Glutamatergic neuron (in vitro differentiated cells): ENCODE measurements around the gene ZXDC. TPM values are rescaled to one million over a fixed set of nuclear protein-coding genes. Genes with fewer than 3 reads are reported as not detected.

Experiments used
- DNase-seq: peaks from one replicate; pipeline ENCODE4 v3.0.0; 2022
- H3K27ac Mint-ChIP-seq: one replicate; pipeline ENCODE4 v1.8.0; 2020; ENCODE audit warnings: mild to moderate bottlenecking, mixed read lengths, inconsistent platforms; ENCODE audit not compliant: unreplicated experiment
- H3K27me3 Mint-ChIP-seq: one replicate; pipeline ENCODE4 v1.8.0; 2020; ENCODE audit warnings: mild to moderate bottlenecking, moderate library complexity, mixed read lengths, inconsistent platforms; ENCODE audit not compliant: unreplicated experiment
- H3K36me3 Mint-ChIP-seq: one replicate; pipeline ENCODE4 v1.8.0; 2020; ENCODE audit warnings: mild to moderate bottlenecking, mixed read lengths, inconsistent platforms; ENCODE audit not compliant: unreplicated experiment
- H3K4me1 Mint-ChIP-seq: one replicate; pipeline ENCODE4 v1.8.0; 2020; ENCODE audit warnings: mild to moderate bottlenecking, low read depth, mixed read lengths, inconsistent platforms; ENCODE audit not compliant: unreplicated experiment
- H3K4me3 Mint-ChIP-seq: one replicate; pipeline ENCODE4 v1.8.0; 2020; ENCODE audit warnings: mild to moderate bottlenecking, mixed read lengths, inconsistent platforms; ENCODE audit not compliant: unreplicated experiment
- H3K9me3 Mint-ChIP-seq: one replicate; pipeline ENCODE4 v1.8.0; 2020; ENCODE audit warnings: mild to moderate bottlenecking, moderate library complexity, mixed read lengths, inconsistent platforms; ENCODE audit not compliant: unreplicated experiment
- CTCF ChIP-seq: fragments of 200-600 bp; sonication (generic); IDR thresholded peaks from one replicate; pipeline ENCODE4 v1.5.0; 2021; ENCODE audit not compliant: partially characterized antibody, unreplicated experiment
- total RNA-seq: library from RNA; stranded (reverse); fragmentation: NEBNext Ultra II Directional; extraction: Animal tissue kit (Norgen Biotek cat#: 25700); gene quantifications from one replicate; pipeline ENCODE4 v1.2.1, GENCODE V29; 2021; ENCODE audit not compliant: unreplicated experiment

ZXDC gene
- total RNA-seq, 1 donor from 2014 or later: 39.5 TPM

GRCh38 chr3:126496894-126497850 is 21.5 kb upstream of the ZXDC start:
- DNase-seq: no peak
- peaks cover 4% of the 10 kb centered on the region for H3K27me3 Mint-ChIP-seq
- H3K4me1 Mint-ChIP-seq: peaks cover 10% of the 10 kb centered on the region
- no peak overlapping the region for H3K4me3 Mint-ChIP-seq
- TF ChIP-seq CTCF: no peak
- no peaks in the 10 kb centered on the region for H3K36me3 Mint-ChIP-seq
- no peak overlapping the region for H3K27ac Mint-ChIP-seq
- peaks cover 1% of the 10 kb centered on the region for H3K9me3 Mint-ChIP-seq

GRCh38 chr3:126495786-126496185 is 20.1 kb upstream of the ZXDC start:
- Mint-ChIP-seq H3K4me1 (peaks cover 6% of the 10 kb centered on the region), H3K4me3 (no peak overlapping the region), H3K9me3 (peaks cover 1% of the 10 kb centered on the region), H3K27ac (no peak overlapping the region), H3K36me3 (no peaks in the 10 kb centered on the region), H3K27me3 (peaks cover 2% of the 10 kb centered on the region)
- no peak for DNase-seq
- TF ChIP-seq CTCF: no peak

- Mint-ChIP-seq H3K36me3 (no peaks in the 10 kb centered on the region), H3K27me3 (peaks cover 2% of the 10 kb centered on the region), H3K9me3 (peaks cover 1% of the 10 kb centered on the region), H3K27ac (no peak overlapping the region), H3K4me1 (peaks cover 10% of the 10 kb centered on the region), H3K4me3 (no peak overlapping the region)
- TF ChIP-seq CTCF: no peak
- DNase-seq: no peak
Observed at GRCh38 chr3:126494970-126495230, 19.2 kb upstream of the ZXDC start.

- no peak overlapping the region for H3K27ac Mint-ChIP-seq
- no peak for DNase-seq
- H3K4me3 Mint-ChIP-seq: no peak overlapping the region
- H3K9me3 Mint-ChIP-seq: peaks cover 1% of the 10 kb centered on the region
- peaks cover 2% of the 10 kb centered on the region for H3K27me3 Mint-ChIP-seq
- H3K36me3 Mint-ChIP-seq: no peaks in the 10 kb centered on the region
- TF ChIP-seq CTCF: no peak
- H3K4me1 Mint-ChIP-seq: peaks cover 10% of the 10 kb centered on the region
Observed at GRCh38 chr3:126494204-126494969, 18.7 kb upstream of the ZXDC start.

GRCh38 chr3:126493739-126494138 is 18.0 kb upstream of the ZXDC start:
- no peak for TF ChIP-seq CTCF
- Mint-ChIP-seq H3K27ac (no peak overlapping the region), H3K27me3 (peaks cover 2% of the 10 kb centered on the region), H3K4me1 (peaks cover 10% of the 10 kb centered on the region), H3K9me3 (peaks cover 1% of the 10 kb centered on the region), H3K4me3 (no peak overlapping the region), H3K36me3 (no peaks in the 10 kb centered on the region)
- no peak for DNase-seq
